H9 (cell line): Measurements from ENCODE around the gene SPSB2. TPM values are rescaled to one million over a fixed set of nuclear protein-coding genes. Genes with fewer than 3 reads are reported as not detected.

Source experiments
- DNase-seq: peaks from one replicate; pipeline ENCODE4 v3.0.0-alpha.2; 2017
- H2AFZ ChIP-seq: one replicate; pipeline ENCODE4 v1.6.1; 2013; ENCODE audit warnings: mild to moderate bottlenecking, low read length, control low read depth, moderate library complexity
- H2AK5ac ChIP-seq: 2 replicates; pipeline ENCODE4 v1.6.1; 2013; ENCODE audit warnings: low read length, control low read depth, mixed read lengths; ENCODE audit not compliant: insufficient read length
- H2BK120ac ChIP-seq: one replicate; pipeline ENCODE4 v1.6.1; 2013; ENCODE audit warnings: low read depth, mild to moderate bottlenecking, low read length, control low read depth, inconsistent platforms; ENCODE audit not compliant: poor library complexity, severe bottlenecking
- H2BK12ac ChIP-seq: 2 replicates; pipeline ENCODE4 v1.6.1; 2013; ENCODE audit warnings: low read length, control low read depth, mixed read lengths, low read depth; ENCODE audit not compliant: insufficient read length
- H2BK15ac ChIP-seq: 2 replicates; pipeline ENCODE4 v1.6.1; 2013; ENCODE audit warnings: low read depth, low read length, control low read depth
- H2BK20ac ChIP-seq: one replicate; pipeline ENCODE4 v1.6.1; 2013; ENCODE audit warnings: low read depth, mild to moderate bottlenecking, low read length, control low read depth, inconsistent platforms; ENCODE audit not compliant: poor library complexity, severe bottlenecking
- H2BK5ac ChIP-seq: 2 replicates; pipeline ENCODE4 v1.6.1; 2013; ENCODE audit warnings: low read length, control low read depth, mixed read lengths; ENCODE audit not compliant: insufficient read length
- H3K14ac ChIP-seq: 2 replicates; pipeline ENCODE4 v1.6.1; 2013; ENCODE audit warnings: low read length, control low read depth; ENCODE audit not compliant: insufficient read depth
- H3K18ac ChIP-seq: 2 replicates; pipeline ENCODE4 v1.6.1; 2013; ENCODE audit warnings: low read depth, mild to moderate bottlenecking, mixed read lengths, low read length, control low read depth; ENCODE audit not compliant: insufficient read length
- H3K23ac ChIP-seq: 2 replicates; pipeline ENCODE4 v1.6.1; 2013; ENCODE audit warnings: low read length, control low read depth, mixed read lengths, low read depth; ENCODE audit not compliant: insufficient read length
- H3K23me2 ChIP-seq: 2 replicates; pipeline ENCODE4 v1.6.1; 2013; ENCODE audit warnings: low read depth, mild to moderate bottlenecking, mixed read lengths, low read length, control low read depth; ENCODE audit not compliant: insufficient read length, poor library complexity, severe bottlenecking
- H3K27ac ChIP-seq: 2 replicates; pipeline ENCODE4 v1.5.1; 2013; ENCODE audit warnings: low read length, control low read depth, mixed read lengths, low read depth; ENCODE audit not compliant: insufficient read length
- H3K27me3 ChIP-seq: 2 replicates; pipeline ENCODE4 v1.6.1; 2013; ENCODE audit warnings: low read length, control low read depth, inconsistent platforms; ENCODE audit not compliant: insufficient read depth
- H3K4ac ChIP-seq: 2 replicates; pipeline ENCODE4 v1.6.1; 2013; ENCODE audit warnings: low read depth, mild to moderate bottlenecking, control low read depth, inconsistent platforms, low read length, moderate library complexity
- H3K4me1 ChIP-seq: 2 replicates; pipeline ENCODE4 v1.6.1; 2013; ENCODE audit warnings: low read length, control low read depth, inconsistent platforms; ENCODE audit not compliant: insufficient read depth
- H3K4me2 ChIP-seq: 2 replicates; pipeline ENCODE4 v1.6.1; 2013; ENCODE audit warnings: low read length, control low read depth, mixed read lengths; ENCODE audit not compliant: insufficient read length, insufficient read depth
- H3K56ac ChIP-seq: 2 replicates; pipeline ENCODE4 v1.6.1; 2013; ENCODE audit warnings: low read depth, mild to moderate bottlenecking, mixed read lengths, low read length, control low read depth; ENCODE audit not compliant: insufficient read length
- H3K79me1 ChIP-seq: 2 replicates; pipeline ENCODE4 v1.6.1; 2013; ENCODE audit warnings: low read depth, mild to moderate bottlenecking, moderate library complexity, low read length, control low read depth, inconsistent platforms; ENCODE audit not compliant: insufficient read depth, poor library complexity, severe bottlenecking
- H3K79me2 ChIP-seq: 2 replicates; pipeline ENCODE4 v1.6.1; 2013; ENCODE audit warnings: low read length, control low read depth, inconsistent platforms; ENCODE audit not compliant: insufficient read depth
- H3K9ac ChIP-seq: 2 replicates; pipeline ENCODE4 v1.6.1; 2013; ENCODE audit warnings: low read length, control low read depth, mixed read lengths; ENCODE audit not compliant: insufficient read length; ENCODE audit errors: extremely low read depth
- H3K9me3 ChIP-seq: one replicate; pipeline ENCODE4 v1.6.1; 2013; ENCODE audit warnings: low read depth, low read length, inconsistent platforms; ENCODE audit not compliant: control insufficient read depth
- H3T11ph ChIP-seq: one replicate; pipeline ENCODE4 v1.6.1; 2013; ENCODE audit warnings: mild to moderate bottlenecking, low read length, control low read depth, inconsistent platforms
- H4K20me1 ChIP-seq: one replicate; pipeline ENCODE4 v1.6.1; 2013; ENCODE audit not compliant: control insufficient read depth, insufficient read length, insufficient read depth
- H4K5ac ChIP-seq: 2 replicates; pipeline ENCODE4 v1.6.1; 2013; ENCODE audit warnings: low read depth, mild to moderate bottlenecking, mixed read lengths, low read length, control low read depth; ENCODE audit not compliant: insufficient read length
- H4K8ac ChIP-seq: replicated peaks from 2 replicates; pipeline ENCODE4 v1.6.1; 2013; ENCODE audit warnings: low read length, control low read depth, mixed read lengths, low read depth; ENCODE audit not compliant: insufficient read length
- H4K91ac ChIP-seq: 2 replicates; pipeline ENCODE4 v1.6.1; 2013; ENCODE audit warnings: low read depth, mild to moderate bottlenecking, moderate library complexity, mixed read lengths, low read length, control low read depth; ENCODE audit not compliant: insufficient read length
- H3K27ac Mint-ChIP-seq, 3 experiments: 2 replicates in 2 of 3; 3 replicates in 1 of 3; pipeline ENCODE4 v1.8.0; 2020 to 2021; ENCODE audit warnings: mixed read lengths in 3 of 3, mild to moderate bottlenecking in 1 of 3, moderate library complexity in 1 of 3
- H3K27me3 Mint-ChIP-seq: 2 replicates; pipeline ENCODE4 v1.8.0; 2021; ENCODE audit warnings: low read depth, mild to moderate bottlenecking, moderate library complexity, mixed read lengths
- H3K36me3 Mint-ChIP-seq, 3 experiments: 2 replicates in 2 of 3; 3 replicates in 1 of 3; pipeline ENCODE4 v1.8.0; 2020 to 2021; ENCODE audit warnings: low read depth in 3 of 3, mixed read lengths in 3 of 3; ENCODE audit not compliant: insufficient read depth in 1 of 3
- H3K4me1 Mint-ChIP-seq, 2 experiments: 2 replicates each; pipeline ENCODE4 v1.8.0; 2020; ENCODE audit warnings: mixed read lengths in 2 of 2
- H3K4me3 Mint-ChIP-seq, 2 experiments: 2 replicates in 1 of 2; 3 replicates in 1 of 2; pipeline ENCODE4 v1.8.0; 2020 to 2021; ENCODE audit warnings: mild to moderate bottlenecking in 2 of 2, mixed read lengths in 2 of 2, moderate library complexity in 1 of 2
- H3K9me3 Mint-ChIP-seq, 2 experiments: 2 replicates in 1 of 2; 3 replicates in 1 of 2; pipeline ENCODE4 v1.8.0; 2020; ENCODE audit warnings: mild to moderate bottlenecking in 2 of 2, mixed read lengths in 2 of 2, moderate library complexity in 1 of 2
- WGBS: extraction: QIAGEN DNeasy Blood & Tissue Kit; methylation state at CpG from one replicate; pipeline ENCODE4 v1.1.7; 2013; ENCODE audit warnings: missing lambda C conversion rate, low lambda C conversion rate, mixed read lengths; ENCODE audit not compliant: insufficient read length; ENCODE audit errors: extremely low coverage; 5-methylcytosine and 5-hydroxymethylcytosine counted together
- total RNA-seq: library from RNA; stranded (reverse); gene quantifications from 2 replicates; pipeline ENCODE4 v1.2.1, GENCODE V29; 2021
- TF ChIP-seq, protein P1 (sequence below): fragments of 200-600 bp; sonication (generic); conservative IDR thresholded peaks from 3 replicates; pipeline ENCODE4 v1.8.0; 2021; ENCODE audit warnings: antibody characterized with exemption, mild to moderate bottlenecking

Gene SPSB2
- total RNA-seq, 1 experiment from 2014 or later, result 13.7 TPM

DNA sequence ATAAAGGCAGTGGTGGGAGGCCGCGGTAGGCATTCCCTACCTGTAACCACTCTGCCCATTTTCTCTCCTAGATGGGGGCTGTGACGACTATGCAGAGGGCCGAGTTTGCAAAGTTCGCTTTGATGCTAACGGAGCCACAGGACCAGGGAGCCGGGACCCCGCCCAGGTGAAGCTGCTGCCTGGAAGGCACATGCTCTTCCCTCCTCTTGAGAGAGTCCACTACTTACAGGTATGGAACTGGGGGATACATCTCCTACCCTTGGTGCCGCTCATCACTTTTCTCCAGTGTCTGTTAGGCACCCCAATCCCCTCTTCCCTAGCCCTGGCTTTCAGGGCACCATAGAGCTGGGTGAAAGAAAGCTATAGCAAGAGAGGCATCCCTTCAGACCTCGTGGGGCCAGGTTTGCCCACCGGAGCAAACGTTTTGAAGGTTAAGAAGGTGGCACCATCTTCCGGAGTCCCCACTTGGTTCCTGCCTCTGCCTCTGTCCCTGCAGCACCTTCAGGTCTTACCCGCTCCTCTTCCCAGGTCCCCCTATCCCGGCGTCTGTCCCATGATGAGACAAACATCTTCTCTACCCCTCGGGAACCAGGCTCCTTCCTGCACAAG lies 46.9 kb downstream of the SPSB2 start:
- Mint-ChIP-seq H3K4me1 (peaks cover 45 to 61% of the 10 kb centered on the region in 2 experiments), H3K9me3 (no peaks in the 10 kb centered on the region), H3K27me3 (peaks cover 37% of the 10 kb centered on the region), H3K36me3 (peaks cover 18 to 23% (median 22%) of the 10 kb centered on the region in 3 experiments), H3K4me3 (no peak overlapping the region; a peak in 1 of 5 replicates), H3K27ac (peak overlapping the region in 1 of 3 experiments; percentile 59; a peak in 2 of 7 replicates)
- H3T11ph ChIP-seq, result no peak overlapping the region
- H3K9ac ChIP-seq, result no peak overlapping the region
- no peaks in the 10 kb centered on the region for H3K9me3 ChIP-seq
- H4K91ac ChIP-seq, result no peak overlapping the region
- H3K14ac ChIP-seq, result no peak overlapping the region
- H2BK5ac ChIP-seq, result no peak overlapping the region
- H2AK5ac ChIP-seq, result no peak overlapping the region
- no peak overlapping the region for H2BK12ac ChIP-seq
- peaks cover 19% of the 10 kb centered on the region for H3K23me2 ChIP-seq
- H3K23ac ChIP-seq, result no peak overlapping the region
- no peak for DNase-seq
- no peak overlapping the region for H2AFZ ChIP-seq
- no peak overlapping the region for H3K4me2 ChIP-seq
- no peaks in the 10 kb centered on the region; the same call in 1 of the 2 replicates for H3K27me3 ChIP-seq
- no peak overlapping the region for H4K5ac ChIP-seq
- peaks cover 2% of the 10 kb centered on the region; the same call in 1 of the 2 replicates for H3K79me2 ChIP-seq
- no peaks in the 10 kb centered on the region for H3K79me1 ChIP-seq
- no peak overlapping the region for H2BK20ac ChIP-seq
- peaks cover 6% of the 10 kb centered on the region for H4K20me1 ChIP-seq
- peaks cover 3% of the 10 kb centered on the region; the same call in 1 of the 2 replicates for H3K4me1 ChIP-seq
- WGBS, result no CpG with 5 or more reads among the region's 17 CpGs
- TF ChIP-seq, protein P1, sequence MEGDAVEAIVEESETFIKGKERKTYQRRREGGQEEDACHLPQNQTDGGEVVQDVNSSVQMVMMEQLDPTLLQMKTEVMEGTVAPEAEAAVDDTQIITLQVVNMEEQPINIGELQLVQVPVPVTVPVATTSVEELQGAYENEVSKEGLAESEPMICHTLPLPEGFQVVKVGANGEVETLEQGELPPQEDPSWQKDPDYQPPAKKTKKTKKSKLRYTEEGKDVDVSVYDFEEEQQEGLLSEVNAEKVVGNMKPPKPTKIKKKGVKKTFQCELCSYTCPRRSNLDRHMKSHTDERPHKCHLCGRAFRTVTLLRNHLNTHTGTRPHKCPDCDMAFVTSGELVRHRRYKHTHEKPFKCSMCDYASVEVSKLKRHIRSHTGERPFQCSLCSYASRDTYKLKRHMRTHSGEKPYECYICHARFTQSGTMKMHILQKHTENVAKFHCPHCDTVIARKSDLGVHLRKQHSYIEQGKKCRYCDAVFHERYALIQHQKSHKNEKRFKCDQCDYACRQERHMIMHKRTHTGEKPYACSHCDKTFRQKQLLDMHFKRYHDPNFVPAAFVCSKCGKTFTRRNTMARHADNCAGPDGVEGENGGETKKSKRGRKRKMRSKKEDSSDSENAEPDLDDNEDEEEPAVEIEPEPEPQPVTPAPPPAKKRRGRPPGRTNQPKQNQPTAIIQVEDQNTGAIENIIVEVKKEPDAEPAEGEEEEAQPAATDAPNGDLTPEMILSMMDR, result no peak
- no peak overlapping the region for H3K18ac ChIP-seq
- H3K4ac ChIP-seq, result no peak overlapping the region
- no peak overlapping the region for H2BK120ac ChIP-seq
- no peak overlapping the region for H4K8ac ChIP-seq
- no peak overlapping the region for H3K56ac ChIP-seq
- H3K27ac ChIP-seq, result no peak overlapping the region
- no peak overlapping the region for H2BK15ac ChIP-seq
